Astrocyte (in vitro differentiated cells and primary cell): Measurements from ENCODE around the gene IKZF2. TPM values are rescaled to one million over a fixed set of nuclear protein-coding genes. Genes with fewer than 3 reads are reported as not detected.

ENCODE experiments used
- DNase-seq: peaks from one replicate; pipeline ENCODE4 v3.0.0-alpha.2; 2010; ENCODE audit warnings: low read depth
- FAIRE-seq: peaks from 2 replicates; lab custom pipeline; 2011; peaks lifted over from hg19 to GRCh38; lab: Jason Lieb, UNC
- H2AFZ ChIP-seq: 2 replicates; pipeline ENCODE4 v1.6.0; 2012; ENCODE audit warnings: low read depth, low read length, inconsistent platforms
- H3K27ac ChIP-seq: 2 replicates; pipeline ENCODE4 v1.5.1; 2011; ENCODE audit warnings: low read depth, low read length, inconsistent platforms
- H3K27me3 ChIP-seq: 2 replicates; pipeline ENCODE4 v1.6.0; 2011; ENCODE audit warnings: low read length, inconsistent platforms; ENCODE audit not compliant: insufficient read depth
- H3K36me3 ChIP-seq: 2 replicates; pipeline ENCODE4 v1.5.1; 2011; ENCODE audit warnings: low read length, inconsistent platforms; ENCODE audit not compliant: insufficient read depth
- H3K4me1 ChIP-seq: 2 replicates; pipeline ENCODE4 v1.5.1; 2011; ENCODE audit warnings: low read length, inconsistent platforms; ENCODE audit not compliant: insufficient read depth
- H3K4me2 ChIP-seq: 2 replicates; pipeline ENCODE4 v1.6.0; 2012; ENCODE audit warnings: low read length, inconsistent platforms
- H3K4me3 ChIP-seq: 2 replicates; pipeline ENCODE4 v1.5.1; 2011; ENCODE audit warnings: low read depth, mild to moderate bottlenecking, low read length, inconsistent platforms; ENCODE audit not compliant: insufficient read depth
- H3K79me2 ChIP-seq: 2 replicates; pipeline ENCODE4 v1.6.0; 2012; ENCODE audit warnings: mild to moderate bottlenecking, low read length, inconsistent platforms; ENCODE audit not compliant: insufficient read depth
- H3K9ac ChIP-seq: 2 replicates; pipeline ENCODE4 v1.6.0; 2012; ENCODE audit warnings: mild to moderate bottlenecking, low read length, inconsistent platforms
- H3K9me3 ChIP-seq: 2 replicates; pipeline ENCODE4 v1.5.1; 2012; ENCODE audit warnings: low read depth, mild to moderate bottlenecking, low read length, inconsistent platforms; ENCODE audit not compliant: insufficient read depth
- H4K20me1 ChIP-seq: 2 replicates; pipeline ENCODE4 v1.6.0; 2012; ENCODE audit warnings: low read length, inconsistent platforms; ENCODE audit not compliant: insufficient read depth
- H3K27ac Mint-ChIP-seq: one replicate; pipeline ENCODE4 v1.8.0; 2021; ENCODE audit warnings: mild to moderate bottlenecking, mixed read lengths; ENCODE audit not compliant: unreplicated experiment
- H3K27me3 Mint-ChIP-seq: one replicate; pipeline ENCODE4 v1.8.0; 2021; ENCODE audit warnings: low read depth, mixed read lengths; ENCODE audit not compliant: unreplicated experiment
- H3K36me3 Mint-ChIP-seq: one replicate; pipeline ENCODE4 v1.8.0; 2021; ENCODE audit warnings: low read depth, mixed read lengths; ENCODE audit not compliant: unreplicated experiment
- H3K4me1 Mint-ChIP-seq: one replicate; pipeline ENCODE4 v1.8.0; 2021; ENCODE audit warnings: low read depth, mixed read lengths; ENCODE audit not compliant: unreplicated experiment
- H3K4me3 Mint-ChIP-seq: one replicate; pipeline ENCODE4 v1.8.0; 2021; ENCODE audit warnings: mild to moderate bottlenecking, moderate library complexity, mixed read lengths; ENCODE audit not compliant: unreplicated experiment
- H3K9me3 Mint-ChIP-seq: one replicate; pipeline ENCODE4 v1.8.0; 2021; ENCODE audit warnings: mild to moderate bottlenecking, mixed read lengths; ENCODE audit not compliant: unreplicated experiment
- EZH2 ChIP-seq: IDR thresholded peaks from 2 replicates; pipeline ENCODE4 v1.6.1; 2012; ENCODE audit warnings: mild to moderate bottlenecking, low read length, inconsistent platforms; ENCODE audit not compliant: insufficient read depth
- total RNA-seq: library from RNA; stranded (reverse); gene quantifications from 2 replicates; pipeline ENCODE4 v1.2.1, GENCODE V29; 2021
- TF ChIP-seq, protein P1 (sequence below): IDR thresholded peaks from 2 replicates; pipeline ENCODE4 v1.5.1; 2011; ENCODE audit warnings: low read depth, mild to moderate bottlenecking, inconsistent platforms, low read length, moderate library complexity; ENCODE audit not compliant: insufficient read depth

Gene IKZF2
- total RNA-seq, 1 donor from 2014 or later: 15.5 TPM

DNA sequence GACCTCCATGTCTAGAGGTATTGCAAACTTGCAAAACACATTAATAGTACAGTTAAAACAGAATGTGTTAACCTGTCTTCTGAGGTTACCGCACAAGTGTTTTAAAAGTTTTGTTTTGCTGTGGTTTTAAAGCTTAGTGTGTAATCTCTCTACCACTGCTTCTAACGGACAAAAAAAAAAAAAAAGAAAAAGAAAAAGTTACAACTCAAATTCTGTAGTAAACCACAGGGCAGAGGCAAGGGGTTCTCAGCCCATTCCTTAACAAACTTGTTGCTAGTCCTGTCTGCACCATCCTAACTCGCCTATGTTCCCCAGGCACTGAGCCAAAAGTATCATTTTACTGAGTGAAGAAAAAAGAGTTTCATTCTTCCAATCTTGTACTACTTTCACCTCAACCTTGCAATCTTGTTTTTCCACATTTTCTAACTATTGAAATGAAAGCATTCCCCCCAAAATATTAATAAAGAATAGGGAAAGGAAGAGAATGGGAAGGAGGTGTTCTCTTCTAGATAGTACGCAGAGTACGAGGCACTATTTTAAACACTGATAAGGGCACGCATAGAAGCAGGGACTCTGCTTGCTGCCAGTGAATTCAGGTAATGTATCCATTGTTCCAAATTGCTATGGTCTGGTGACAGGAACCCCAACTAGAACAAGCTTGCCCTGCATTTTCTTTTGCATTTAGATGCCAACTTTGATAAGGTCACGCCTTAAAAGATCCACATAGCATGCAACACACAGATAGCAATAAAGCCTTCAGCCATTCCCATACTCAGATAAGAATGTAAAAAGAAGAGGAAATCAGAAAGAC lies 47.1 kb downstream of the IKZF2 start:
- no peak overlapping the region for H3K27ac Mint-ChIP-seq

DNA sequence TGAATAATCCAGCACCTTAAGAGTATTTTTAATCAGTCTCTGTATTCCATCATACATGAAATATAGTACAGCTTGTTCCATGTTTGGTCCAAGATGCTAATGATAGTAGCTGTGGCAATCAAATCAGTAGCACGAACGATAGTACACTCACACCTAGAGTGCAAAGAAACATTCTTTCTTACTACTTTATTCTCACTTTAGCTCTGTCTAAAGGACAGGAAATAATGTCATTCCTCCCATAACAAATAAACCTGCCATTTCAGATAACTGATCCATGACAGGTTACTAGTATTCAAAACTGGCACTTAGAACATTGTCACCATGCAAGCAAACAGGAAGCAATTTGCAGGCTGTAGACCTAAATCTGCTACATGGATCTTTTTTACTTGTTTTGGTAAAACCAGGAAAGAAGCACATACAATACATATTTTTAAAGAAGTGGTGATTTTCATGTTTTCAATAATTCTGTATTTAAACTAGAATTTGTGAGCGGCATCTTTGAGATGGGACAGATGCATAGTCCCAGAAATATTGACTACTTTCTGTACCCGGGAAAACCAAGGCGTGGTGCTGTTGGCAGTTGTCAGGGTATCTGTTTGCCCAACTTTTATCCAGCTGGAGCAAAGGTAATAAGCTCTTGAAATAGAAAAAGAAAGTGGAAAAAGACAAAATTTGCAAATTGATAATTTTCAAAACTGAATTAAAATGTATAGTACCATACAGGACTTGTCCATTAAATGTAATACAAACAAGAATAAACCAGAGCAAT lies 49.5 kb downstream of the IKZF2 start:
- Histone ChIP-seq H3K27me3 (no peaks in the 10 kb centered on the region), H4K20me1 (no peaks in the 10 kb centered on the region), H2AFZ (no peak overlapping the region), H3K79me2 (no peaks in the 10 kb centered on the region), H3K9ac (no peak overlapping the region), H3K4me2 (no peak overlapping the region), H3K27ac (no peak overlapping the region), H3K4me1 (no peaks in the 10 kb centered on the region), H3K36me3 (no peaks in the 10 kb centered on the region), H3K4me3 (no peak overlapping the region), H3K9me3 (no peaks in the 10 kb centered on the region)
- Mint-ChIP-seq H3K36me3 (no peaks in the 10 kb centered on the region), H3K27ac (no peak overlapping the region), H3K27me3 (no peaks in the 10 kb centered on the region), H3K4me1 (peaks cover 11% of the 10 kb centered on the region), H3K4me3 (no peak overlapping the region), H3K9me3 (no peaks in the 10 kb centered on the region)
- peak; percentile 68 for FAIRE-seq
- TF ChIP-seq EZH2: no peak
- TF ChIP-seq, protein P1, sequence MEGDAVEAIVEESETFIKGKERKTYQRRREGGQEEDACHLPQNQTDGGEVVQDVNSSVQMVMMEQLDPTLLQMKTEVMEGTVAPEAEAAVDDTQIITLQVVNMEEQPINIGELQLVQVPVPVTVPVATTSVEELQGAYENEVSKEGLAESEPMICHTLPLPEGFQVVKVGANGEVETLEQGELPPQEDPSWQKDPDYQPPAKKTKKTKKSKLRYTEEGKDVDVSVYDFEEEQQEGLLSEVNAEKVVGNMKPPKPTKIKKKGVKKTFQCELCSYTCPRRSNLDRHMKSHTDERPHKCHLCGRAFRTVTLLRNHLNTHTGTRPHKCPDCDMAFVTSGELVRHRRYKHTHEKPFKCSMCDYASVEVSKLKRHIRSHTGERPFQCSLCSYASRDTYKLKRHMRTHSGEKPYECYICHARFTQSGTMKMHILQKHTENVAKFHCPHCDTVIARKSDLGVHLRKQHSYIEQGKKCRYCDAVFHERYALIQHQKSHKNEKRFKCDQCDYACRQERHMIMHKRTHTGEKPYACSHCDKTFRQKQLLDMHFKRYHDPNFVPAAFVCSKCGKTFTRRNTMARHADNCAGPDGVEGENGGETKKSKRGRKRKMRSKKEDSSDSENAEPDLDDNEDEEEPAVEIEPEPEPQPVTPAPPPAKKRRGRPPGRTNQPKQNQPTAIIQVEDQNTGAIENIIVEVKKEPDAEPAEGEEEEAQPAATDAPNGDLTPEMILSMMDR: no peak
- no peak for DNase-seq

More for the DNA sequence above, 47.1 kb downstream of the IKZF2 start:
- H3K4me2 ChIP-seq: no peak overlapping the region
- H2AFZ ChIP-seq: no peak overlapping the region
- no peaks in the 10 kb centered on the region for H3K9me3 ChIP-seq
- Mint-ChIP-seq H3K27me3 (no peaks in the 10 kb centered on the region), H3K36me3 (no peaks in the 10 kb centered on the region), H3K9me3 (no peaks in the 10 kb centered on the region), H3K4me1 (peaks cover 11% of the 10 kb centered on the region), H3K4me3 (no peak overlapping the region)
- no peaks in the 10 kb centered on the region for H3K27me3 ChIP-seq
- no peaks in the 10 kb centered on the region for H3K4me1 ChIP-seq
- H3K36me3 ChIP-seq: no peaks in the 10 kb centered on the region
- peak; percentile 62 for DNase-seq
- H3K79me2 ChIP-seq: no peaks in the 10 kb centered on the region
- H3K9ac ChIP-seq: no peak overlapping the region
- no peaks in the 10 kb centered on the region for H4K20me1 ChIP-seq
- no peak overlapping the region for H3K4me3 ChIP-seq
- no peak overlapping the region for H3K27ac ChIP-seq
- FAIRE-seq: peak; percentile 26
- no peak for TF ChIP-seq EZH2
- TF ChIP-seq, protein P1: no peak
